AG04450 (cell line): ENCODE data around the gene DESI1. TPM values are rescaled to one million over a fixed set of nuclear protein-coding genes. Genes with fewer than 3 reads are reported as not detected.

Experiments used
- CTCF ChIA-PET: fragments of 300-600, 350-600 bp; formaldehyde crosslinking; extraction: SDS; loops from one replicate; lab custom pipeline; 2022; ENCODE audit warnings: antibody characterized with exemption, inconsistent platforms; lab: Charles Lee
- POLR2A ChIA-PET: fragments of 350-600 bp; formaldehyde crosslinking; extraction: SDS; loops from one replicate; lab custom pipeline; 2021; ENCODE audit warnings: antibody characterized with exemption, inconsistent platforms; lab: Yijun Ruan, JAX
- DNase-seq: peaks from one replicate; pipeline ENCODE4 v3.0.0-alpha.2; 2011; ENCODE audit warnings: low read depth, low spot score
- H3K27ac ChIP-seq: one replicate; pipeline ENCODE4 v1.5.1; 2012; ENCODE audit warnings: low read depth, low read length, control low read depth
- H3K27me3 ChIP-seq: one replicate; pipeline ENCODE4 v1.6.0; 2012; ENCODE audit warnings: low read length; ENCODE audit not compliant: control insufficient read depth, insufficient read depth
- H3K4me3 ChIP-seq: 2 replicates; pipeline ENCODE4 v1.5.1; 2011; ENCODE audit warnings: mild to moderate bottlenecking, low read depth, low read length, control low read depth
- H3K9me3 ChIP-seq: 2 replicates; pipeline ENCODE4 v1.5.1; 2012; ENCODE audit warnings: low read length; ENCODE audit not compliant: control insufficient read depth, insufficient read depth
- polyA plus RNA-seq: library from polyadenylated mRNA; depleted of rRNA; stranded (reverse); fragments of >200 nt; gene quantifications from 2 replicates; pipeline ENCODE4 v1.2.3, GENCODE V29; 2011
- TF ChIP-seq, protein P1 (sequence below): IDR thresholded peaks from 2 replicates; pipeline ENCODE4 v1.5.1; 2011; ENCODE audit warnings: low read depth, low read length, control low read depth, inconsistent platforms

DESI1 gene
- polyA plus RNA-seq, 1 experiment, result 22.3 TPM

DNA sequence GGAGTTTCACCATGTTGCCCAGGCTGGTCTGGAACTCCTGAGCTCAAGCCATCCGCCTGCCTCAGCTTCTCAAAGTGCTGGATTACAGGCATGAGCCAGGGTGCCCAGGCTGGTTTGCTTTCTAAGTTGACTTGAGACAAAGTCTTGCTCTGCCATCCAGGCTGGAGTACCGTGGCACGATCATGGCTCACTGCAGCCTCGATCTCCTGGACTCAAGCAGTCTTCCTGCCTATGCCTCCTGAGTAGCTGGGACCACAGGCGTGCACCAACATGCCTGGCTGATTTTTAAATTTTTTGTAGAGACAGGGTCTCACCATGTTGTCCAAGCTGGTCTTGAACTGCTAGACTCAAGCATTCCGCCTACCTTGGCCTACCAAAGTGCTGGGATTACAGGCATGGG lies 36.9 kb upstream of the DESI1 start:
- Histone ChIP-seq H3K9me3 (no peaks in the 10 kb centered on the region), H3K27ac (no peak overlapping the region), H3K27me3 (no peaks in the 10 kb centered on the region), H3K4me3 (no peak overlapping the region)
- ChIA-PET POLR2A (interaction anchor here (1.3 kb wide), 1 partner anchor 10 kb away, joined by 3 read pairs; no protein-coding TSS in a partner anchor), CTCF (interaction anchor here (1.0 to 2.8 kb wide), 2 partner anchors 8 to 10 kb away, joined by 3 to 17 read pairs; no protein-coding TSS in a partner anchor)
- DNase-seq, result no peak
- TF ChIP-seq, protein P1, sequence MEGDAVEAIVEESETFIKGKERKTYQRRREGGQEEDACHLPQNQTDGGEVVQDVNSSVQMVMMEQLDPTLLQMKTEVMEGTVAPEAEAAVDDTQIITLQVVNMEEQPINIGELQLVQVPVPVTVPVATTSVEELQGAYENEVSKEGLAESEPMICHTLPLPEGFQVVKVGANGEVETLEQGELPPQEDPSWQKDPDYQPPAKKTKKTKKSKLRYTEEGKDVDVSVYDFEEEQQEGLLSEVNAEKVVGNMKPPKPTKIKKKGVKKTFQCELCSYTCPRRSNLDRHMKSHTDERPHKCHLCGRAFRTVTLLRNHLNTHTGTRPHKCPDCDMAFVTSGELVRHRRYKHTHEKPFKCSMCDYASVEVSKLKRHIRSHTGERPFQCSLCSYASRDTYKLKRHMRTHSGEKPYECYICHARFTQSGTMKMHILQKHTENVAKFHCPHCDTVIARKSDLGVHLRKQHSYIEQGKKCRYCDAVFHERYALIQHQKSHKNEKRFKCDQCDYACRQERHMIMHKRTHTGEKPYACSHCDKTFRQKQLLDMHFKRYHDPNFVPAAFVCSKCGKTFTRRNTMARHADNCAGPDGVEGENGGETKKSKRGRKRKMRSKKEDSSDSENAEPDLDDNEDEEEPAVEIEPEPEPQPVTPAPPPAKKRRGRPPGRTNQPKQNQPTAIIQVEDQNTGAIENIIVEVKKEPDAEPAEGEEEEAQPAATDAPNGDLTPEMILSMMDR, result no peak

DNA sequence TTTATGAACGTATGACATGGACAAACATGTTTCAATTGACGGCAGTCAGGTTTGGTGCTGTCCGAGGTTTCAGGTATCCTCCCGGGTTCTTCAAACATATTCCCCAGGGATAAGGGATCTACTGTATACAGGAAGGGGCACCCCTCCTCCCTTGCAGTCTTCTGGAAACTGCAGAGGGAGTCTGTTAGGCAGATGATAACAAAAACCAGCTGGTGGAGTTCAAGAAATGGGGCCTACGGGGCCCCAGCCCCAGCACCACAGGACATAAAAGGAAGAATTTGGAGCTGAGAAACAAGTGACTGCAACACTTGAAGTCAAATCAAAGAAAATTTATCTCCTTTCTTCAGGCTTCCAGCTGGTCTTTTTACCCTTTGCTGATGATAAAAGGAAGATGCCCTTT lies 35.7 kb upstream of the DESI1 start:
- no peaks in the 10 kb centered on the region for H3K9me3 ChIP-seq
- peak; percentile 3 for DNase-seq
- no peak overlapping the region for H3K4me3 ChIP-seq
- POLR2A ChIA-PET, result no interaction called here
- H3K27ac ChIP-seq, result no peak overlapping the region
- CTCF ChIA-PET, result interaction anchor here (1.4 to 2.8 kb wide), 2 partner anchors 10 to 11 kb away, joined by 5 to 17 read pairs; no protein-coding TSS in a partner anchor
- no peaks in the 10 kb centered on the region for H3K27me3 ChIP-seq
- TF ChIP-seq, protein P1, result no peak

DNA sequence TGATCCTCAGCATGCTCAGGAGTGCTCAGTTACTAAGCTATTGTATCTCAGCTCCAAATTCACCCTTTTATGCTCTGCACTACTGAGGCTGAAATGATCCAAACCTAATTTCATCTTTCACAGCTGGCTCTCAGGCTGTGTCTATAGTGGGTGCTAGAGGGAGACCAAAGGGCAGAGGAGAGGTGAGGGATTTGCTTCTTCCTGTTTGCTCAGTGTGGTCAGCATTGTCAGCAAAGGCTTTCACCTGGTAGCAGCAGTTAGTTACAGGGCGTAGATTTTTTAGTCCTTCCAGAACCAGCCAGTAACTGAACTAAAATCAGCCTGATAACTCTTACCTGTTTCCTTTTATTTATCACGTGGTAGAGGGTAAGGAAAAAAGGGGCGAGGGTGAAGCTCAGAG lies 33.5 kb upstream of the DESI1 start:
- ChIA-PET POLR2A (no interaction called here), CTCF (interaction anchor here (1.2 to 2.1 kb wide), 3 partner anchors 13 to 43 kb away, joined by 3 to 11 read pairs (median 6); no protein-coding TSS in a partner anchor)
- no peaks in the 10 kb centered on the region for H3K9me3 ChIP-seq
- no peak overlapping the region for H3K27ac ChIP-seq
- no peak overlapping the region for H3K4me3 ChIP-seq
- TF ChIP-seq, protein P1, result no peak
- no peak for DNase-seq
- no peaks in the 10 kb centered on the region for H3K27me3 ChIP-seq

DNA sequence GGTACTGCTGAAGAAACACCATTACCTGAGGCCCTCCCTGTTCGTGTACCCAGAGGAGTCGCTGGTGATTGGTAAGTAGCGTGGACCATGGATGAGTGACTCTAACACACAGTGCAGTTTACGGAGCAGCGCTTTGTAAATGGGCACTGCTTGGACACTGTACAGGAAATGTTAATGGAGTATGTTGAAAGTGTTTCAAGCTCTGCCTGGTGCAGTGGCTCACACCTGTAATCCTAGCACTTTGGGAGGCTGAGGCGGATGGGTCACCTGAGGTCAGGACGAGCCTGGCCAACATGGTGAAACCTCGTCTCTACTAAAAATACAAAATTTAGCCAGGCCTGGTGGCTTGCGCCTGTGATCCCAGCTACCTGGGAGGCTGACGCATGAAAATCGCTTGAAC lies 30.0 kb upstream of the DESI1 start:
- H3K9me3 ChIP-seq, result no peaks in the 10 kb centered on the region
- no peaks in the 10 kb centered on the region for H3K27me3 ChIP-seq
- no peak for DNase-seq
- ChIA-PET POLR2A (interaction anchor here (0.7 kb wide), 1 partner anchor 17 kb away, joined by 3 read pairs; no protein-coding TSS in a partner anchor), CTCF (interaction anchor here (1.1 to 1.6 kb wide), 3 partner anchors 9 to 16 kb away, joined by 3 to 10 read pairs (median 3); no protein-coding TSS in a partner anchor)
- H3K27ac ChIP-seq, result no peak overlapping the region
- TF ChIP-seq, protein P1, result no peak
- no peak overlapping the region for H3K4me3 ChIP-seq

DNA sequence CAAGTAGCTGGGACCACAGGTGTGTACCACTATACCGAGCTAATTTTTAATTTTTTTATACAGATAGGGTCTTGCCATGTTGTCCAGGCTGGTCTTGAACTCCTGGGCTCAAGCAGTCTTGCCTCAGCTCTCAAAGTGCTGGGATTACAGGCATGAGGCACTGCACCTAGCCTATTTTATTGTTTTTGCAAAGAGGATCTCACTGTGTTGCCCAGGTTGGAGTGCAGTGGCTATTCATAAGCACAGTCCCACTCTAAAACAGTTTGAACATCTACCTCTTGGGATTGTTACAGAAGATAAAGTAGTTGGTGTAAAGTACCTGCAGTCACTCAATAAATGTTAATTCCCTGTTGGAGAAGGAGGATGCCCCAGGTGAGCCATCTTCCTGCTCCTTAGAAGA lies 29.4 kb upstream of the DESI1 start:
- ChIA-PET CTCF (interaction anchor here (0.9 to 1.1 kb wide), 2 partner anchors 10 to 15 kb away, joined by 3 read pairs; no protein-coding TSS in a partner anchor), POLR2A (interaction anchor here (0.6 kb wide), 1 partner anchor 269 kb away, joined by 3 read pairs; the partner anchor contains the start of gene TEF)
- no peak overlapping the region for H3K27ac ChIP-seq

More for the DNA sequence above, 29.4 kb upstream of the DESI1 start:
- Histone ChIP-seq H3K27me3 (no peaks in the 10 kb centered on the region), H3K9me3 (no peaks in the 10 kb centered on the region), H3K4me3 (no peak overlapping the region)
- DNase-seq, result no peak
- TF ChIP-seq, protein P1, result no peak
